Hippocampal formation (tissue), 2 donors: ENCODE measurements around the gene HTRA3.

Experiments used
- DNase-seq, 2 donors: peaks; one replicate each; lab custom pipeline; 2025; lab: John Stamatoyannopoulos, UW

Gene HTRA3

GRCh38 chr4:8280876-8281440, 11.4 kb downstream of the HTRA3 start:
- no peak for DNase-seq

DNA sequence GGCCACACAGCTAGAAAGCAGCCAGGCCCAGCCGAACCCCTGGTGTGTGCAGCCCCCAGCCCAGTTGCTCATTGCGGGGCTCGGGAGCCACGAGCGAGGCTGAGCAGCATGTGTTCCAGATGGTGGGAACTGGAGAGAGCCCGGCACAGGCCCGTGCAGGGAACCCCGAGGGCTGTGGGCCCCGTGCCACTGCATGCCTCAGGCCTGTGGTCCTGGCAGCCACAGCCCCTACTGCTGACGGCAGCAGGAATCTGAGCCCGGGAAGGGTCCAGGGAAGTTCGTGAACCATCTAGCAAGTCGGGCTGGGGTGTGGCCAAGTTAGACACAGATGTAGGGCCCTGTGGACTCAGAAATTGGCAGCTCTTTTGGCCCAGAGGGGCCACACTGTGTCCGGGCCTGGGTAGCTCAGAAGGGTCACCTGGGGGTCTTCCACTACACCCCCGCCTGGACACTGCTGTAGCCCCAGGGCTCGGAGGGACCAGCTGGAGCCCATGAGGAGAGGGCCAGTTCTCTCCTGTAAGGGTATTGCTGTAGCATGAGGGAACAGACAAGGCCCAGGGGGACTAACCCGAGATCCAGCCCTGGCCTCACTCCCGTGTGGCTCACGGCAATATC, 12.1 kb downstream of the HTRA3 start:
- no peak for DNase-seq

DNA sequence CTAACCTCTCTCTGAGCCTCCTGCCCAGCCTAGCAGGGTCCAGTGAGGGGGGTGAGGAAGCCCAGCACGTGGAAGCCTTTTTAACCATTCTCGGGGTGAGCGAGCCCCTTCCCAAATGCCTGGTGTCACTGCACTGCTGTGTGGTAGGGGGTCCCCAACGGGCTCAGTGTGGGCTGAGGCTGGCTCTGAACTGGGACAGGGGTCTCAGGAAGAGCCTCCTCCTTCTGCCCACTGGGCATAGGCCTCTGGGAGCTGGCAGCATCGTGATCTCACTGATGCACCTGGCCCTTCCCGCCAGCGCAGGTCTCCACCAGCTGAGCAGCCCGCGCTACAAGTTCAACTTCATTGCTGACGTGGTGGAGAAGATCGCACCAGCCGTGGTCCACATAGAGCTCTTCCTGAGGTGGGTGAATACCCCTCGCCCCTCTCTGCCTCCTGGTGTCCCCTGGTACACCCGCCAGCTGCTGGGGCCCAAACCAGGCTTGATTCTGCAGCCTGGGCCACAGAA, 12.6 kb downstream of the HTRA3 start:
- DNase-seq, result no peak

GRCh38 chr4:8282742-8283141, 13.2 kb downstream of the HTRA3 start:
- no peak for DNase-seq

- DNase-seq, result no peak
Measured at GRCh38 chr4:8283161-8283560, 13.6 kb downstream of the HTRA3 start.

GRCh38 chr4:8283631-8284121, 14.1 kb downstream of the HTRA3 start:
- DNase-seq, result no peak

- no peak for DNase-seq
Measured at GRCh38 chr4:8284391-8284790, 14.8 kb downstream of the HTRA3 start.

- no peak for DNase-seq
Measured at GRCh38 chr4:8285143-8285975, 15.8 kb downstream of the HTRA3 start.

DNA sequence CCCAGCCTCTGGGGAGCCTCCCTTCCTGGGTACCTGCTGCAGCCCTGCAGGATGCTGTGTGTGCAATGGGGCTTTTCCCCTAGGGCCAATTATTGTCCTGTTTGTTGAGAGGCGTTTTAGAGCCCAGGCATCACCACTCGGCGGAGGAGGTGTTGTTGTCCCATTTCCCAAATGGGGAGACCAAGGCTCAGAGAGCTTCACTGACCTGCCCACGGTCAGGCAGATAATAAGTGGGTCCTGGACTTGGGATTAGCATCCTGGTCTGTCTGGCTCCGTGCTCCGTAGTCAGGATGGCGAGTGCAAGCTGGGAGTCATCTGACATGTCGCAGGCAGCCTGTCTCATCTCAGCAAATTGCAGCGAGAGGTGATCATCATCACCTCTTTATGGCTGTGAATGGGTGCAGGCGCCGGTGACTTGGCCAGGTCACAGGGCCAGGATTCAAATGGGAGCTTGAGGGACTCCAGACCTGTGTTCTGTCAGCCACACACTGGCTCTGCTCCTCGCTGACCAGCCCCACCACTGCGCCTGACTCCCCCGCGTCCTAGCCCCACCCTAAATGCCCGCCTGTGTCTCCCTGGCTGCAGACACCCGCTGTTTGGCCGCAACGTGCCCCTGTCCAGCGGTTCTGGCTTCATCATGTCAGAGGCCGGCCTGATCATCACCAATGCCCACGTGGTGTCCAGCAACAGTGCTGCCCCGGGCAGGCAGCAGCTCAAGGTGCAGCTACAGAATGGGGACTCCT, 16.6 kb downstream of the HTRA3 start:
- no peak for DNase-seq

GRCh38 chr4:8286719-8287342, 17.3 kb downstream of the HTRA3 start:
- DNase-seq, result no peak

- no peak for DNase-seq
Measured at GRCh38 chr4:8287343-8288280, 18.1 kb downstream of the HTRA3 start.

DNA sequence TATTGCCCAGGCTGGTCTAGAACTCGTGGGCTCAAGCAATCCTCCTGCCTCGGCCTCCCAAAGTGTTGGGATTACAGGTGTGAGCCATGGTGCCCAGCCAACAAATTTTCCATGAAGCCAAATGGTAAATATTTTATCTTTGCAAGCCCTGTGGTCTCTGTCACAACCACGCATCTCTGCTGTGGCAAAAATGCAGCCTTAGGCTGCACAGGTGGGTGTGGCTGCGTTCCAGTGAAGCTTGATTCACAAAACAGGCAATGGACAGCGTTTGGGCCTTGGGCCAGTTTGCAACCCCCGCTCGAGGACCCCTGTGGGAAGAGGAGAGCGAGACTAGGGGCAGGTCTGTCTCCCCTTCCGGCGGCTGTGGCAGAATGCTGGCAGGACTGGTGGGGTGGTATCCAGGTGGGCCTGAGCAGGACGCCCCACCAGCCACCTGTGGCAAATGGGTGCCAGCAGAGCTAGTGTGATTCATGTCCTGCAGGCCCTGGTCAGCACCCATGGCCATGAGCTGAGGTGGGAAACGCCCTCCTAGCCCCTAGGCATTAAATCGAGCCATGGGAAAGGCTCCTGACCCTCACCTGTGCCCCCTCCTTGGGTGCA, 19.7 kb downstream of the HTRA3 start:
- DNase-seq, result no peak

- no peak for DNase-seq
Measured at GRCh38 chr4:8289956-8290700, 20.6 kb downstream of the HTRA3 start.

DNA sequence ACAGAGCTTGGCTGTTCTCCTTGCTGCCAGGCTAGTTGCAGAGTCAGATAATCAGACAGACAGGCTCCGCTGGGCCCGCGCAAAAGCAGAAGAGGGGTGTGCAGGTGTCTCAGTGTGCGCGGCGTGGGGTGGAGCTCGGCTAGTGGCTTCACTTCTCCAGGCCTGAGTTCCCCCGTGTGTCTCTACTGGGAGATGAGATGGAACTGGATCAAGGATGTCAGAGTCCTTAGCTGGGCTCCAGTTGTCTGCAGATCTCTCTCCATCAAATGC, 21.1 kb downstream of the HTRA3 start:
- DNase-seq, result no peak

GRCh38 chr4:8291036-8291682, 21.6 kb downstream of the HTRA3 start:
- no peak for DNase-seq

DNA sequence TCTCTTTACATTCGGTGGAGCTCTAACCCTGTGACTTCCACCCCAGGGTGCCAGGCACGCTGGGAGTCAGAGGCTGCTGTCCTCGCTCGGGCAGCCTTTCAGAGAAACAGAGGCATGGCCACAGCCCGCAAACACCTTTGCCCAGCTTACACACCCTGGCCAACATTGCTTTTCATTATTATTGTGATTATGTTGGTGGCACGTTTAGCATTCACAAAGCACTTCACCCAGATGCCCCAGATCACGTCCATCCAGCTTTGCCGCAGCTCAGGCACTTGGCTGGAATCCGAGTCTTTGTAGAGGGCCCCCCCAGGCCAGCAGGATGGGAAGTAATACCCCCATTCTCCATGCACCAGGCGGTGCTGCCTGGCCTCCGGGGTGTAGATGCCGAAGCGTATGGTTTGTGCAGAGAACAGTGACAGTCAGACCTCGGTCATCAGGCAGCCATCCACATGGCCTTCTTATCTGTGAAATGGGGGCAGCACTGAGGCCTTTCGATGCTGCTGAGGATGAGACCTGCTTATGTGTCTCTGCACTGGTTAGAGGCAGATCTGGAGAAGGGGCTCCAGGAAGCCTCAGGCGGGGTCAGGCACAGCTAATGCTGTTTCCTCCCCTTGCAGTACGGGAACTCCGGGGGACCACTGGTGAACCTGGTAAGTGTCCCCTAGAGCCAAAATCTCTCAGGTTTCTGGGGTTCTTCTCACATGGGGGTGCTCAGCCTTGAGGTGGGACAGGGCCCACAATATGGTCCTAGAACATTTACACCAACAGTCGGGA, 22.3 kb downstream of the HTRA3 start:
- DNase-seq, result no peak

DNA sequence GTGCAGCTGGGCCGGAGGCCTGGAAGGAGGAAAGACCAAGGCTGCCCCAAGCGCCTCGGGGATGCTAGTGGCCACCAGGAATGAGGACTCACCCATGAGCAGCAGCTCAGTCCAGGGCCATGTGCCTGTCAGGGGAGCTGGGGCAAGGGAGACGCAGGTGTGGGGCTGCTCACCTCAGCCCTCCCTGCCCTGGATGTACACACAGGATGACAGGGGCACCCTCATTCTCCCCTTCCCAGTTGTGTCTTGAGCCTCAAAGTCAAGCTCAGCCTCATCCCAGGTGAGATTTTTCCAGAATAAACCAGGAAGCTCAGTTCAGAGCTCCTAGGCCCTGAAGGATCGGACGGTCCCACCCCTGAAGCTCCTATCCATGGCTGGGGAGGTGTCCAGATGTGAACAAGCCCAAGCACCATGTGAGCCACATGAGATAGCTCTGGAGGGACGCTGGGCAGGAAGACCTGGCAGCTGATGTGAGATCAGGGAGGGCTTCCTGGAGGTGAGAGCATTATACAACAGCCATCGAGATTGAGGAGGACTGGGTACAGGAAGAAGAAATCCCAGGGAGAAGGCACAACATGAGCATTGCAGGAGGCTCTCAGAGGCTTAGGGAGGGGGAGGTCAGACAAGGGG, 23.0 kb downstream of the HTRA3 start:
- DNase-seq, result no peak
